HEK293T (cell line): ENCODE data around the gene EGLN2.

Experiments used
- ARNT ChIP-seq: fragments of 450-650 bp; IDR thresholded peaks from 2 replicates; pipeline ENCODE4 v1.6.1; 2017; ENCODE audit warnings: mild to moderate bottlenecking
- FOXA1 ChIP-seq: fragments of 450-650 bp; IDR thresholded peaks from 2 replicates; pipeline ENCODE4 v1.6.1; 2016; ENCODE audit warnings: mild to moderate bottlenecking
- LEF1 ChIP-seq: fragments of 450-650 bp; IDR thresholded peaks from 2 replicates; pipeline ENCODE4 v1.6.1; 2017; ENCODE audit warnings: mild to moderate bottlenecking, borderline replicate concordance
- NFRKB ChIP-seq: fragments of 450-650 bp; IDR thresholded peaks from 2 replicates; pipeline ENCODE4 v1.6.1; 2016; ENCODE audit warnings: mild to moderate bottlenecking, moderate library complexity
- SP1 ChIP-seq: fragments of 450-650 bp; IDR thresholded peaks from 2 replicates; pipeline ENCODE4 v1.6.1; 2017
- TARDBP ChIP-seq: fragments of 450-650 bp; IDR thresholded peaks from 2 replicates; pipeline ENCODE4 v1.6.1; 2016
- TF ChIP-seq, protein P1 (sequence below): fragments of 450-650 bp; IDR thresholded peaks from 2 replicates; pipeline ENCODE4 v1.6.1; 2016

DNA sequence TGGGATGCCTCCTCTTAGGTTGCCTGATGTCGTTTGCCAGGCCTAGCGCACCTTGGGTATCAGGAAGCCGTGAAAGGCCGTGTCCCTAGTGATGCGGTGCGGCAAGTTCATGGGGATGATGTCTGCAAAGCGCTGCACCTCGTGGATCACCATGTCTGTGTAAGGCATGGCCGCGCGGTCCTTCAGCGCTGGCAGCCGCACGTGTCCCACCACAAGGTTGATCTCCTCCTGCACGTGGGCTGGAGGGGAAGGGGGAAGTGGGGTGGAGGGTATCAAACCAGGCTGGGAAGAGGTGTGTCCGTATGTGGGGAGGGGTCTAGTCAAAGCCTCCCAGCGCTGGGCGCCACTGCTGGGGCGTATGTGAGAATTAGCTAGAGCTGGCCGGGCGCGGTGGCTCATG is 23.2 kb downstream of the EGLN2 start:
- TF ChIP-seq LEF1 (no peak), FOXA1 (no peak), ARNT (no peak), TARDBP (no peak), NFRKB (no peak), SP1 (no peak)
- TF ChIP-seq, protein P1, sequence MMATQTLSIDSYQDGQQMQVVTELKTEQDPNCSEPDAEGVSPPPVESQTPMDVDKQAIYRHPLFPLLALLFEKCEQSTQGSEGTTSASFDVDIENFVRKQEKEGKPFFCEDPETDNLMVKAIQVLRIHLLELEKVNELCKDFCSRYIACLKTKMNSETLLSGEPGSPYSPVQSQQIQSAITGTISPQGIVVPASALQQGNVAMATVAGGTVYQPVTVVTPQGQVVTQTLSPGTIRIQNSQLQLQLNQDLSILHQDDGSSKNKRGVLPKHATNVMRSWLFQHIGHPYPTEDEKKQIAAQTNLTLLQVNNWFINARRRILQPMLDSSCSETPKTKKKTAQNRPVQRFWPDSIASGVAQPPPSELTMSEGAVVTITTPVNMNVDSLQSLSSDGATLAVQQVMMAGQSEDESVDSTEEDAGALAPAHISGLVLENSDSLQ = no peak
